Colonic mucosa (tissue), 4 donors: ENCODE data around the gene HLA-DQA1. TPM values are rescaled to one million over a fixed set of nuclear protein-coding genes. Genes with fewer than 3 reads are reported as not detected.

Experiments
- DNase-seq: peaks from one replicate; pipeline ENCODE4 v3.0.0-alpha.2; 2020
- H3K27ac ChIP-seq: fragments of 200-600 bp; one replicate; pipeline ENCODE4 v1.8.0; 2021
- H3K27me3 ChIP-seq: fragments of 200-600 bp; one replicate; pipeline ENCODE4 v1.8.0; 2021
- H3K36me3 ChIP-seq: fragments of 200-600 bp; one replicate; pipeline ENCODE4 v1.8.0; 2021
- H3K4me1 ChIP-seq: fragments of 200-600 bp; one replicate; pipeline ENCODE4 v1.8.0; 2021; ENCODE audit warnings: mild to moderate bottlenecking
- H3K4me3 ChIP-seq: fragments of 200-600 bp; one replicate; pipeline ENCODE4 v1.8.0; 2021
- H3K9ac ChIP-seq, 2 donors: one replicate each; pipeline ENCODE4 v1.7.0; 2013; ENCODE audit warnings: control low read depth in 2 of 2, low read depth in 2 of 2, low read length in 2 of 2
- H3K9me3 ChIP-seq: fragments of 200-600 bp; one replicate; pipeline ENCODE4 v1.8.0; 2021
- intact Hi-C: fragments of 100-400 bp; cut with DNase I; formaldehyde crosslinking; loops from one replicate; pipeline ENCODE4 v1.14.1; 2022
- total RNA-seq, 2 donors: library from RNA; stranded (reverse); fragmentation: NEBNext Ultra II Directional in 1 of 2; extraction: Animal tissue kit (Norgen Biotek cat#: 25700) in 1 of 2; gene quantifications; one replicate each; pipeline ENCODE4 v1.2.1, GENCODE V29; 2021
- TF ChIP-seq, protein P1 (sequence below): fragments of 200-600 bp; IDR thresholded peaks from one replicate; pipeline ENCODE4 v1.8.0; 2022; ENCODE audit warnings: antibody characterized with exemption, mild to moderate bottlenecking
- donor health status: healthy.
- donor health status: DM: no; HTN: no; CAD: no.
- donor health status: DM: no; HTN: no; CAD: no.

Gene HLA-DQA1
- total RNA-seq, 2 donors from 2014 or later = 8.1 to 13.5 TPM

DNA sequence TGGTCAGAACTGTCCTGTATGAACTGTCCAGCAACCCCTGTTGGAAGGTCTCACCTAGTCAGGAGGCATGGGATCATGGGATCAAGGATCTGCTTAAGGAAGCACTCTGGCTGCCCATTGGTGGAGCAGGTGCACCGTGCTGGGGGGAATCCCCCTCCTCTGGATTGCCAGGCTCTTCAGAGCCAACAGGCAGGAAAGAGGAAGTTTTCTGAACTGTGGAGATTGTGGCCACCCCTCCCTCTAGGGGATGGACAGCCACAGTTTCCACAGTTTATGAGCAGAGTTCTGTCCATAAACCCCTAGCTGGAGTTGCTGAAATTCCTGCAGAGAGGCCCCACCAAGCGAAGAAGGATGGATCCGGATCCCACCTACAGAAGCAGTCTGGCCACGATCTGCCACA is 42.3 kb downstream of the HLA-DQA1 start:
- no peak overlapping the region for H3K4me3 ChIP-seq
- no peaks in the 10 kb centered on the region for H3K27me3 ChIP-seq
- H3K4me1 ChIP-seq = no peaks in the 10 kb centered on the region
- no peak overlapping the region for H3K27ac ChIP-seq
- no peak overlapping the region for H3K9ac ChIP-seq
- TF ChIP-seq, protein P1, sequence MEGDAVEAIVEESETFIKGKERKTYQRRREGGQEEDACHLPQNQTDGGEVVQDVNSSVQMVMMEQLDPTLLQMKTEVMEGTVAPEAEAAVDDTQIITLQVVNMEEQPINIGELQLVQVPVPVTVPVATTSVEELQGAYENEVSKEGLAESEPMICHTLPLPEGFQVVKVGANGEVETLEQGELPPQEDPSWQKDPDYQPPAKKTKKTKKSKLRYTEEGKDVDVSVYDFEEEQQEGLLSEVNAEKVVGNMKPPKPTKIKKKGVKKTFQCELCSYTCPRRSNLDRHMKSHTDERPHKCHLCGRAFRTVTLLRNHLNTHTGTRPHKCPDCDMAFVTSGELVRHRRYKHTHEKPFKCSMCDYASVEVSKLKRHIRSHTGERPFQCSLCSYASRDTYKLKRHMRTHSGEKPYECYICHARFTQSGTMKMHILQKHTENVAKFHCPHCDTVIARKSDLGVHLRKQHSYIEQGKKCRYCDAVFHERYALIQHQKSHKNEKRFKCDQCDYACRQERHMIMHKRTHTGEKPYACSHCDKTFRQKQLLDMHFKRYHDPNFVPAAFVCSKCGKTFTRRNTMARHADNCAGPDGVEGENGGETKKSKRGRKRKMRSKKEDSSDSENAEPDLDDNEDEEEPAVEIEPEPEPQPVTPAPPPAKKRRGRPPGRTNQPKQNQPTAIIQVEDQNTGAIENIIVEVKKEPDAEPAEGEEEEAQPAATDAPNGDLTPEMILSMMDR = no peak
- DNase-seq = no peak
- intact Hi-C loops = no loop called here
- no peaks in the 10 kb centered on the region for H3K9me3 ChIP-seq
- H3K36me3 ChIP-seq = no peaks in the 10 kb centered on the region

DNA sequence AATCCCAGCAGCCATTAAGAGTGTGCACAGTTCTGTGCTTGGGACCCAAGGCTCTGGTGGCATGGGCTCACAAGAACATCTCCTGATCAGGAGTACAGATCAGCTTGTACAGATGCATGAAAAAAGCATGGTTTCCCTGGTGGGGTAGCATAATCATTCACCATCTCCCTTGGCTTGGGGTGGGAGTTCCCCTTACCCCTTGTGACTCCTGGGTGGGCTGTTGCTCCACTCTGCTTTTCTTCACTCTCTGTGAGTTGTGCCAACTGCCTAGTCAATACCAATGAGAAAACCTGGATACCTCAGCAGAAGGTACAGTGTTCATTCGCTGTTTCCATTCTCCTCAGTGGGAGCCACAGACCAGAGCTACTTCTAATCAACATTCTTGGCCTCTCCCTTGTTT is 42.8 kb downstream of the HLA-DQA1 start:
- no peaks in the 10 kb centered on the region for H3K9me3 ChIP-seq
- intact Hi-C loops = no loop called here
- no peak overlapping the region for H3K4me3 ChIP-seq
- TF ChIP-seq, protein P1 = no peak
- no peak overlapping the region for H3K9ac ChIP-seq
- no peak for DNase-seq
- H3K36me3 ChIP-seq = no peaks in the 10 kb centered on the region
- no peaks in the 10 kb centered on the region for H3K4me1 ChIP-seq
- H3K27me3 ChIP-seq = no peaks in the 10 kb centered on the region
- H3K27ac ChIP-seq = no peak overlapping the region

DNA sequence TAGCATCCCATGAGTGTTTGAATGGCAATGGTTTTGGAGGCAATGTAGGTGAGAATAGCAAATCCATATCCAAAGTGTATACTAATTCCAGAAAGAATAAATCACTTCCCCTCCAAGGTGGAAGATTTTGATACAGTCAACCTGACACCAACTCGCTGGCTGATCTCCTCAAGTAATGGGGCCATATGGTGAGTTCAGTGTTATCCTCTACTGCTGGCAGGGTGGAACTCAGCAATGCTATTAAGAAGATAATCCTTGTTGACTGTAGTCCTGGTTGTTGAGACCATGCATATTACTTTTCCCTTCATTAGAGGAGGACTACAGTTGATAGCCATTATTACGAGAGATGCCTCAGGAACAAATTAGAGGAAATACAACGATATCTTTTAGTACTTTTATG is 47.0 kb downstream of the HLA-DQA1 start:
- no peaks in the 10 kb centered on the region for H3K36me3 ChIP-seq
- H3K4me3 ChIP-seq = no peak overlapping the region
- DNase-seq = no peak
- no peak overlapping the region for H3K9ac ChIP-seq
- no peaks in the 10 kb centered on the region for H3K9me3 ChIP-seq
- H3K27me3 ChIP-seq = no peaks in the 10 kb centered on the region
- no peaks in the 10 kb centered on the region for H3K4me1 ChIP-seq
- TF ChIP-seq, protein P1 = no peak
- intact Hi-C loops = no loop called here
- H3K27ac ChIP-seq = no peak overlapping the region

DNA sequence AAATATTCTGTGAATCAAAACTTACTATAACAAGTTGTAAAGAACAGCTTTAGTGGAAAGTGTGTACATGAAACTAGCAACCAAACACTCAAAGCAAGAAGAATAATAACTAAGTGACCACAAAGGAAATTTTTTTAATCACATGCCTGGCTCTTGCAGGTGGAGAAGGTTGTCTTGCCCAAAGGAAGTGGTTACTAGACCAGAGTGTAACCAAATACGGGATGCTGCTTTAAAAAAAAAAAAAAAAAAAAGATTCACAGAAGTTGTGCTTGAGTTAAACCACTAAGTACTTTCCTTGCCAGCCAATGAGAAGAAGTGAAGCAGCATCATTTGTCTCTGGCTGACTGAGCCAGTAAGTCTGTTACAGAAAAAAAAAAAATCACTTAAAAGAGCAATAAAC is 48.4 kb downstream of the HLA-DQA1 start:
- DNase-seq = no peak
- intact Hi-C loops = no loop called here
- H3K27me3 ChIP-seq = no peaks in the 10 kb centered on the region
- no peaks in the 10 kb centered on the region for H3K36me3 ChIP-seq
- H3K4me1 ChIP-seq = no peaks in the 10 kb centered on the region
- no peak overlapping the region for H3K4me3 ChIP-seq
- no peak overlapping the region for H3K9ac ChIP-seq
- no peak overlapping the region for H3K27ac ChIP-seq
- TF ChIP-seq, protein P1 = no peak
- no peaks in the 10 kb centered on the region for H3K9me3 ChIP-seq

DNA sequence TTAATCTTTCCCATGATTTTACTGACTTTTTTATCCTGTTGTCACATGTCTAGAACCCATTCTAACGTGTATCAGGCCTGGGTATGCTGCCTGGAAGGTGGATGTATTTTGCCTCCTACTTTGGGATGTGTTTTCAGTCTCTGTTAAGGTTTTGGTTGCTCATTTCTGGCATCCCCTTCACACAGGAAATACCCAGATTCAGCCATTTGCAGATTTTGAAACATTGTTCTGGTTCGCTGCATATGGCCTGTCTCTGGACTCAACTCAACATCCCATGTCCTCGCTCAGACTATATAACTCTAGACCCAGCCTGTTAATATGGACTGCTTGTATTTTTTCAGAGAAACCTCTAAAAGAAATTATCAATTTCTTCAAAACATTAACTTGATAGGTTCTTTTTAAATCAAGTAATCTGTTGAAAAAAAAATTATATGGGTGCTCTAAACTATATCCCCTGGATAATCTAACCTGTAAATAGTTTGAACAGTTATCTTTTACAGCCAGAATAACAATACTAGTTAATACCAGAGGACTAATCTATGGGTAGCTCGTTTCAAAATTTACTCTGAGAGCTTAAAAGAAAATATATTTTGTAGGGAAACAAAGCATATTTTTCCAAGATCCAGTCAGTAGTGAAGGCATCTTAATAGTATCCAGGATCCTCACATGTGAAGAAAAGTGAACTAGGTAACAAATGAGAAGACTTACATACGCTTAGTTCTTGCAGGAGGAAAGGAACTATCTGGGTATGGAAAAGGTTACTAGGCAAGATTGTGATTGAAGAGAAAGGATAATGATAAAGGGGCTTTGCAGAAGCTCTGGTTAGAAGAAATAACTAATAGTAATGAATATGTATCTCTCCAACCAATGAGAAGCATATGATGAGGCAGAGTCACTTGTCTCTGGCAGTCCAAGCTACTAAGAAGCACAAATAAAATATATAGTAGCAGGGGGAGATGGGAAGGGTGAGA is 52.6 kb downstream of the HLA-DQA1 start:
- Histone ChIP-seq H3K27ac (no peak overlapping the region), H3K9ac (no peak overlapping the region), H3K4me3 (no peak overlapping the region), H3K36me3 (no peaks in the 10 kb centered on the region), H3K4me1 (no peaks in the 10 kb centered on the region), H3K9me3 (no peaks in the 10 kb centered on the region), H3K27me3 (no peaks in the 10 kb centered on the region)
- DNase-seq = no peak
- intact Hi-C loops = no loop called here
- TF ChIP-seq, protein P1 = no peak
